OCI-LY7 (cell line): ENCODE data around the gene MLF1.

Source experiments
- CTCF ChIP-seq: fragments of 200-600 bp; sonication (generic); conservative IDR thresholded peaks from 2 replicates; pipeline ENCODE4 v1.5.1; 2014; ENCODE audit warnings: mild to moderate bottlenecking, antibody characterized with exemption, low read length, moderate library complexity, mixed read lengths
- EZH2phosphoT487 ChIP-seq: fragments of 200-600 bp; sonication (generic); IDR thresholded peaks from 2 replicates; pipeline ENCODE4 v1.6.1; 2018; ENCODE audit warnings: low read depth, borderline replicate concordance, mild to moderate bottlenecking, mixed run types, antibody characterized with exemption, low read length, moderate library complexity, mixed read lengths

DNA sequence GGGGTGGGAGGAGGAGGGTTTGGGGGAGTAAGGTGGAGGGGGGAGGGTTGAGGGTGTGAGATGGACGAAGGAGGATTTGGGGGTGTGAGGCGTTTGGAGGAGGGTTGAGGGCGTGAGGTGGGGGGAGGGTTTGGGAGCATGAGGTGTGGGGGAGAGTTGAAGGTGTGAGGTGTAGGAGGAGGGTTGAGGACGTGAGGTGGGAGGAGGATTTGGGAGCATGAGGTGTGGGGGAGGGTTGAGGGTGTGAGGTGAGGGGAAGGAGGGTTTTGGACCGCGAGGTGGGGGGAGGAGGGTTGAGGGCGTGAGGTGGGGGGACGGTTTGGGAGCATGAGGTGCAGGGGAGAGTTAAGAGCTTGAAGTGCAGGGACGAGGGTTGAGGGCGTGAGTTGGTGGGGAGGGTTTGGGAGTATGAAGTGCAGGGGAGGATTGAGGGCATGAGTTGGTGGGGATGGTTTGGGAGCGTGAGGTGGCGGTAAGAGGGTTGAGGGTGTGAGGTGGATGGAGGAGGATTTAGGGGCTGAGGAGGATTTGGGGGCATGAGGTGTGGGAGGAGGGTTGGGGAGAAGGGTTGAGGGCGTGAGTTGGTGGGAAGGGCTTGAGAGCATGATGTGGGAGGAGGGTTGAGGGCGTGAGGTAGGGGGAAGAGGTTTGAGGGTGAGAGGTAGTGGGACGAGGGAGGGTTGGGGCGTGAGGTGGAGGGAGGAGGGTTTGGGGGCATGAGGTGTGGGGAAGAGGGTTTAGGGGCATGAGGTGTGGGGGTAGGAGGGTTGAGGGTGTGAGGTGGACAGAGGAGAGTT, 1.2 kb downstream of the MLF1 start:
- TF ChIP-seq CTCF, result no peak
- no peak for TF ChIP-seq EZH2phosphoT487
